ENCODE data around the gene FNDC3B.

Gene FNDC3B

DNA sequence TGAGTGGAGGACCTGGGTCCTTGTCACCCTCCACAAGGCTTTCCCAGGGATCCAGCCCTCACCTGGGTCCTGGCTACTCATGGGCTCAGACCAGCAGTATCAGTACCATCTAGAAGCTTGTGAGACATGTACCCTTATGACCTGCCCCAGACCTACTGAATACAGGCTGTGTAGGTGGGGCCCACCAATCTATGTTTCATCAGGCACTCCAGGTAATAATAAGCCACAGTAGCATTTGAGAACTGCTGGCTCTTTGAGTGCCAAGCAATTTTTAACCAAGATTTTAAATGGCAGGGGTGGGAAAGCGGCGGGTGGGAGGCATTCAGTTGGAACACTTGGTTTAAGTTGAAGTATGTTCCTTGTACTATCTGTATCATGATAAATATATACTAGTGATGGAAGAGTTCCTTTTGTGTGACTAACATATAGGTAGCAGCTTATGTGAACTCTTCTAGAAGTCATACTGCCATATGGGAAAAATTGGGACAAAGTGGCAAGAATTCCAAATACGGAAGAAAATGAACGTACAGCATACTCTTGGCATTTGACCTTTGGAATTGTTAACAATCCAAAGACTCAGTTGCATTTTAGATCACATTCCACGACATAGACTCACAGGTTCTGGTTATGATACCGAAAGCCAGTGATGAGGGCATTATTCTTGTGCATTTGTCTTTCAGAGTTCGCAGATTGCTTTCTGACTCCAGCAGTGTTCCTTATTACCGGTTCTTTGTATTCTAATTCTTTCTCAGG lies 218.4 kb downstream of the FNDC3B start:
- Histone ChIP-seq H4K20me1 (ENCODE audit: insufficient read depth, low read length, poor library complexity, severe bottlenecking) (no peaks in the 10 kb centered on the region), H3K4me2 (ENCODE audit: low read depth, low read length, poor library complexity, severe bottlenecking) (no peak overlapping the region), H3K9me3 (ENCODE audit: insufficient read depth, low read depth, low read length) (no peaks in the 10 kb centered on the region), H3F3A (ENCODE audit: low read depth) (no peaks in the 10 kb centered on the region), H3K4me1 (ENCODE audit: insufficient read depth, low read length, poor library complexity, severe bottlenecking) (no peaks in the 10 kb centered on the region), H3K36me3 (ENCODE audit: insufficient read depth, low read length) (peaks cover 3% of the 10 kb centered on the region; the same call in 1 of the 2 replicates), H3K27me3 (ENCODE audit: insufficient read depth, low read length, poor library complexity, severe bottlenecking) (no peaks in the 10 kb centered on the region), H3K4me3 (ENCODE audit: low read length, poor library complexity, severe bottlenecking) (no peak overlapping the region), H3K9ac (ENCODE audit: low read depth, low read length, poor library complexity, severe bottlenecking) (no peak overlapping the region), H3K79me2 (ENCODE audit: insufficient read depth, low read length) (no peaks in the 10 kb centered on the region), H3K9me2 (replicated peaks; ENCODE audit: low read depth, low read length) (no peaks in the 10 kb centered on the region), H2AFZ (ENCODE audit: low read length) (no peak overlapping the region)
- TF ChIP-seq EZH2phosphoT487 (IDR thresholded peaks at IDR 0.05; ENCODE audit: borderline replicate concordance): no peak
- no peak for TF ChIP-seq CTCF (conservative IDR thresholded peaks at IDR 0.05; ENCODE audit: low read length)

DNA sequence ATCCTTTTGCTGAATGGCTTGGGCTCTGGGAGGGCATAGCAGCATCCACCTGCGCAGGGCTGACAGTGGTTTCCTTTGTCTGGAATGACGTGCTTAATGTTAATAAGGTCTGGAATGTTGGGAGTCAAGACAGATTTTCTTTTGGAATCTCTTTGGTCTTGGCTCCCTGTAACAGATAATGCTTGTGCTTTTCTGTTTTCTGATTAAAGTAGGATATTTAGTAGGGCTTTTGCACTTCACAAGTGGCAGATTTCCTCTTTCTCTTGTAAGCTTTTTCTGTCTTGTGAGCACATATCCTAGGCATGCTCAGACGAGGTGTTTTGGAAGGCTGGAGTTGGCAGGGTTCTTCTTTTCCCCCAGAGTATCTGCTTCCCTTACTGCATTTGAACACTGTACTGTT lies 219.2 kb downstream of the FNDC3B start:
- Histone ChIP-seq H3K36me3 (ENCODE audit: insufficient read depth, low read length) (no peaks in the 10 kb centered on the region; the same call in 1 of the 2 replicates), H3F3A (ENCODE audit: low read depth) (no peaks in the 10 kb centered on the region), H3K9ac (ENCODE audit: low read depth, low read length, poor library complexity, severe bottlenecking) (no peak overlapping the region), H3K4me3 (ENCODE audit: low read length, poor library complexity, severe bottlenecking) (no peak overlapping the region), H4K20me1 (ENCODE audit: insufficient read depth, low read length, poor library complexity, severe bottlenecking) (no peaks in the 10 kb centered on the region), H3K9me2 (replicated peaks; ENCODE audit: low read depth, low read length) (no peaks in the 10 kb centered on the region), H3K9me3 (ENCODE audit: insufficient read depth, low read depth, low read length) (no peaks in the 10 kb centered on the region), H2AFZ (ENCODE audit: low read length) (no peak overlapping the region), H3K27me3 (ENCODE audit: insufficient read depth, low read length, poor library complexity, severe bottlenecking) (no peaks in the 10 kb centered on the region), H3K4me2 (ENCODE audit: low read depth, low read length, poor library complexity, severe bottlenecking) (no peak overlapping the region), H3K4me1 (ENCODE audit: insufficient read depth, low read length, poor library complexity, severe bottlenecking) (no peaks in the 10 kb centered on the region), H3K79me2 (ENCODE audit: insufficient read depth, low read length) (no peaks in the 10 kb centered on the region)
- TF ChIP-seq EZH2phosphoT487 (IDR thresholded peaks at IDR 0.05; ENCODE audit: borderline replicate concordance) (no peak), CTCF (conservative IDR thresholded peaks at IDR 0.05; ENCODE audit: low read length) (no peak)

DNA sequence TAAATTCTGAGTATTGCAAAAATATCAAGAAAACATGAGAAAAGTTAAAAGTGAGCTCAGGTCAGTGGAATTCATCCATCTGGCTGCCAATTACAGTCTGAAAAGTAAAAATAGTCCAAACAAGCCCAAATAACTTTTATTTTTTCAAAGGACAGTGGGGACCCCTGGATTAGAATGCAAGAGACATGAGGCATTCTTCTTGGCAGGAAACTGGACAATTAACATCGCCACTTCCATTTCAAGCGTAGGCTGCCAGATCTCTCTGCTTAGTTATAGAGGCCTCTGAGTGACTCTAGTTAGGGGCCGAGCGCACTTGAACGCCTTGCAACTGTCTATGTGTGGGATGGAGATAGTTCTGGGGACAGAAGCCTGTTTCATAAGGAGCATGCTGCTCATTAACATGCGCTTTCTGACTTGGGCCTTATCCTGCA lies 219.7 kb downstream of the FNDC3B start:
- Histone ChIP-seq H3F3A (ENCODE audit: low read depth) (no peaks in the 10 kb centered on the region), H3K36me3 (ENCODE audit: insufficient read depth, low read length) (no peaks in the 10 kb centered on the region; the same call in 1 of the 2 replicates), H3K9ac (ENCODE audit: low read depth, low read length, poor library complexity, severe bottlenecking) (no peak overlapping the region), H3K79me2 (ENCODE audit: insufficient read depth, low read length) (no peaks in the 10 kb centered on the region), H3K9me2 (replicated peaks; ENCODE audit: low read depth, low read length) (no peaks in the 10 kb centered on the region), H3K4me3 (ENCODE audit: low read length, poor library complexity, severe bottlenecking) (no peak overlapping the region), H3K4me2 (ENCODE audit: low read depth, low read length, poor library complexity, severe bottlenecking) (no peak overlapping the region), H3K9me3 (ENCODE audit: insufficient read depth, low read depth, low read length) (no peaks in the 10 kb centered on the region), H3K27me3 (ENCODE audit: insufficient read depth, low read length, poor library complexity, severe bottlenecking) (no peaks in the 10 kb centered on the region), H4K20me1 (ENCODE audit: insufficient read depth, low read length, poor library complexity, severe bottlenecking) (no peaks in the 10 kb centered on the region), H2AFZ (ENCODE audit: low read length) (no peak overlapping the region), H3K4me1 (ENCODE audit: insufficient read depth, low read length, poor library complexity, severe bottlenecking) (no peaks in the 10 kb centered on the region)
- no peak for TF ChIP-seq CTCF (conservative IDR thresholded peaks at IDR 0.05; ENCODE audit: low read length)
- TF ChIP-seq EZH2phosphoT487 (IDR thresholded peaks at IDR 0.05; ENCODE audit: borderline replicate concordance): no peak

Data from Loucy (cell line).